SK-N-MC (cell line): ENCODE measurements around the gene CTPS1.

ENCODE experiments used
- DNase-seq: peaks from one replicate; pipeline ENCODE4 v3.0.0-alpha.2; 2011; ENCODE audit warnings: low read depth, low spot score
- H3K27ac ChIP-seq: fragments of 200-600 bp; sonication (generic); 2 replicates; pipeline ENCODE4 v1.5.1; 2016; ENCODE audit warnings: mixed run types
- H3K36me3 ChIP-seq: fragments of 200-600 bp; sonication (generic); 2 replicates; pipeline ENCODE4 v1.6.1; 2017; ENCODE audit warnings: antibody characterized with exemption, low read length, mixed read lengths; ENCODE audit not compliant: insufficient read depth
- H3K4me3 ChIP-seq: fragments of 200-600 bp; sonication (generic); 2 replicates; pipeline ENCODE4 v1.5.1; 2016
- H3K9ac ChIP-seq: fragments of 200-600 bp; sonication (generic); 2 replicates; pipeline ENCODE4 v1.8.0; 2017; ENCODE audit warnings: mixed run types, mixed read lengths; ENCODE audit not compliant: insufficient read length
- H3K9me3 ChIP-seq: fragments of 200-600 bp; sonication (generic); 2 replicates; pipeline ENCODE4 v1.6.1; 2017; ENCODE audit warnings: low read depth, mild to moderate bottlenecking, antibody characterized with exemption, low read length, moderate library complexity, mixed read lengths
- EZH2 ChIP-seq: fragments of 200-600 bp; sonication (generic); IDR thresholded peaks from one replicate; pipeline ENCODE4 v1.6.1; 2017; ENCODE audit warnings: antibody characterized with exemption
- FOXP2 ChIP-seq: optimal IDR thresholded peaks from 2 replicates; pipeline ENCODE3; 2011; ENCODE audit warnings: mild to moderate bottlenecking, moderate library complexity; ENCODE audit not compliant: insufficient read depth; ENCODE audit errors: extremely low read length, control extremely low read depth
- POLR2AphosphoS5 ChIP-seq: IDR thresholded peaks from 2 replicates; pipeline ENCODE4 v1.6.1; 2012; ENCODE audit warnings: mild to moderate bottlenecking, low read depth, low read length, borderline replicate concordance

The CTPS1 gene

GRCh38 chr1:40979241-40980067, at the start of gene CTPS1:
TSS of gene CTPS1 (plus strand) at chr1:40979696. CDS start at chr1:40983291, 3,595 bp downstream.
- H3K9me3 ChIP-seq, result no peaks in the 10 kb centered on the region
- peak; percentile 44 for DNase-seq
- H3K36me3 ChIP-seq, result peaks cover 29% of the 10 kb centered on the region
- TF ChIP-seq POLR2AphosphoS5 (peak; percentile 98), EZH2 (no peak)
- H3K9ac ChIP-seq, result peak within 1 kb of the TSS; percentile 92
- H3K4me3 ChIP-seq, result peak within 1 kb of the TSS; percentile 76
- H3K27ac ChIP-seq, result peak within 1 kb of the TSS; percentile 95

GRCh38 chr1:40930174-40930964, 49.1 kb upstream of the CTPS1 start:
- H3K27ac ChIP-seq, result no peak overlapping the region
- DNase-seq, result no peak
- TF ChIP-seq POLR2AphosphoS5 (no peak), FOXP2 (no peak), EZH2 (no peak)
- H3K9me3 ChIP-seq, result no peaks in the 10 kb centered on the region
- no peak overlapping the region for H3K4me3 ChIP-seq
- H3K9ac ChIP-seq, result no peak overlapping the region
- H3K36me3 ChIP-seq, result no peaks in the 10 kb centered on the region

- TF ChIP-seq FOXP2 (no peak), EZH2 (no peak), POLR2AphosphoS5 (no peak)
- DNase-seq, result no peak
These were observed 47.9 kb upstream of the CTPS1 start for GRCh38 chr1:40931601-40932000.

GRCh38 chr1:40932006-40932405, 47.5 kb upstream of the CTPS1 start:
- TF ChIP-seq POLR2AphosphoS5 (no peak), FOXP2 (no peak), EZH2 (no peak)
- no peak for DNase-seq
- Histone ChIP-seq H3K4me3 (no peak overlapping the region), H3K9me3 (no peaks in the 10 kb centered on the region), H3K9ac (no peak overlapping the region), H3K27ac (no peak overlapping the region), H3K36me3 (no peaks in the 10 kb centered on the region)

More at GRCh38 chr1:40931601-40932000, 47.9 kb upstream of the CTPS1 start:
- H3K36me3 ChIP-seq, result no peaks in the 10 kb centered on the region
- H3K9ac ChIP-seq, result no peak overlapping the region
- H3K4me3 ChIP-seq, result no peak overlapping the region
- H3K9me3 ChIP-seq, result no peaks in the 10 kb centered on the region
- no peak overlapping the region for H3K27ac ChIP-seq

GRCh38 chr1:40936931-40937339, 42.6 kb upstream of the CTPS1 start:
- Histone ChIP-seq H3K27ac (peak overlapping the region; percentile 16), H3K9ac (peak overlapping the region; percentile 2), H3K36me3 (no peaks in the 10 kb centered on the region), H3K9me3 (no peaks in the 10 kb centered on the region), H3K4me3 (peak overlapping the region; percentile 4; the same call in 1 of the 2 replicates)
- TF ChIP-seq POLR2AphosphoS5 (no peak), EZH2 (no peak), FOXP2 (no peak)
- DNase-seq, result no peak

- Histone ChIP-seq H3K9me3 (no peaks in the 10 kb centered on the region), H3K36me3 (no peaks in the 10 kb centered on the region), H3K4me3 (no peak overlapping the region), H3K9ac (no peak overlapping the region), H3K27ac (no peak overlapping the region)
- no peak for DNase-seq
- TF ChIP-seq EZH2 (no peak), FOXP2 (no peak), POLR2AphosphoS5 (no peak)
These were observed 41.1 kb upstream of the CTPS1 start for GRCh38 chr1:40938393-40938792.

- H3K36me3 ChIP-seq, result no peaks in the 10 kb centered on the region
- H3K27ac ChIP-seq, result no peak overlapping the region
- H3K9me3 ChIP-seq, result no peaks in the 10 kb centered on the region
- DNase-seq, result no peak
- no peak for TF ChIP-seq EZH2
- TF ChIP-seq POLR2AphosphoS5, result no peak
- H3K4me3 ChIP-seq, result peak overlapping the region; percentile 19; the same call in 1 of the 2 replicates
- peak overlapping the region; percentile 32 for H3K9ac ChIP-seq
These were observed 40.0 kb upstream of the CTPS1 start for GRCh38 chr1:40939320-40940059.

GRCh38 chr1:40944326-40944725, 35.2 kb upstream of the CTPS1 start:
- H3K9ac ChIP-seq, result no peak overlapping the region
- H3K9me3 ChIP-seq, result peaks cover 5% of the 10 kb centered on the region; the same call in 1 of the 2 replicates
- H3K27ac ChIP-seq, result no peak overlapping the region
- H3K4me3 ChIP-seq, result no peak overlapping the region
- no peaks in the 10 kb centered on the region for H3K36me3 ChIP-seq
- no peak for DNase-seq
- TF ChIP-seq EZH2, result no peak
- no peak for TF ChIP-seq POLR2AphosphoS5
